Cortex of kidney (tissue), 1 donor: ENCODE measurements around the gene SAV1.
"Not testable (repeated sequence)": the region's sequence is repeated elsewhere in the genome, so short reads cannot be mapped to it uniquely, and the experiment has no call there.

Experiments used
- DNase-seq: peaks from one replicate; lab custom pipeline; 2025; lab: John Stamatoyannopoulos, UW

SAV1 gene

GRCh38 chr14:50667996-50668825 is at the start of gene SAV1:
Gene SAV1, minus strand, starts transcription at chr14:50668306. Its CDS starts 339 bp downstream, at chr14:50667967.
- DNase-seq, result peak; percentile 67

DNA sequence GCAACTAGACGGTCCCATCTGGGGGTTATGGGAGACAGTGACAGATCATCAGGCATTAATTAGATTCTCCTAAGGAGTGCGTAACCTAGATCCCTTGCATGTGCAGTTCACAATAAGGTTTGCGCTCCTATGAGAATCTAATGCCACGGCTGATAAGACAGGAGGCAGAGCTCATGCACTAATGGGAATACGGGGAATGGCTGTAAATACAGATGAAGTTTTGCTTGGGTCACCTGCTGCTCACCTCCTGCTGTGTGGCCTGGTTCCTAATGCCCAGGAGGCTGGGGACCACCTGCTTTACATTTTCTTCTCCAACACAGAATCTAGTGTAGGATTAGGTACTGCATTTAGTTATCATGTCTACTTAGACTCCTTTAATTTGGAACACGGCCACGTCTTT is 49.7 kb upstream of the SAV1 start:
- no peak for DNase-seq

- DNase-seq, result no peak
These were observed 46.5 kb upstream of the SAV1 start for GRCh38 chr14:50714450-50715073.

GRCh38 chr14:50711043-50711442 is 42.9 kb upstream of the SAV1 start:
- DNase-seq, result no peak

DNA sequence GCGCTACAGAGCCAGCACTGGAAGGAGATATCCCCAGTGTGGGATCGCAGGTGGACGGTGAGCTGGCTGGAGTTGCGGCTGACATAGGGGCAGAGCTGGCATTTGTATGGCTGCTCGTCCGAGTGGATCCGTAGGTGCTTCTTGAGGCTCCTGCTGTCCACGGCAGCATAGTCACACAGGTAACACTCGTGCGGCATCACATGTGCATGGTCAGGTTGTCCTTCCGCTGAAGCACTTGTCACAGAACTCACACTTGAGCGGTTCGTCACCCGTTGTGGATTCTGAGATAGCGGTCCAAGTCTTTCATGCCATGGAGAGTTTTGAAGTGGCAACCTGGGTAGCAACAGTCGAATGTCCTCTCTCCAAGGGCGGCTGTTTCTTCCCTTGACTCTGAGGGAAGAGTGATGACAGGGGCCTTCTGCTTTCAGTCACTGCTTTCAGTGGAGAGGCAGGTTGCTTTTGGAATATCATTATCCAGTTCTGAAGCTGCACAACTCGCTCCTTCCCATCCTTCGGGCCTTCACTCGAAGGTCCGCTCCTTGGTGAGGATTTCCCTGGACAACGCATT is 37.0 kb upstream of the SAV1 start:
- no peak for DNase-seq

DNA sequence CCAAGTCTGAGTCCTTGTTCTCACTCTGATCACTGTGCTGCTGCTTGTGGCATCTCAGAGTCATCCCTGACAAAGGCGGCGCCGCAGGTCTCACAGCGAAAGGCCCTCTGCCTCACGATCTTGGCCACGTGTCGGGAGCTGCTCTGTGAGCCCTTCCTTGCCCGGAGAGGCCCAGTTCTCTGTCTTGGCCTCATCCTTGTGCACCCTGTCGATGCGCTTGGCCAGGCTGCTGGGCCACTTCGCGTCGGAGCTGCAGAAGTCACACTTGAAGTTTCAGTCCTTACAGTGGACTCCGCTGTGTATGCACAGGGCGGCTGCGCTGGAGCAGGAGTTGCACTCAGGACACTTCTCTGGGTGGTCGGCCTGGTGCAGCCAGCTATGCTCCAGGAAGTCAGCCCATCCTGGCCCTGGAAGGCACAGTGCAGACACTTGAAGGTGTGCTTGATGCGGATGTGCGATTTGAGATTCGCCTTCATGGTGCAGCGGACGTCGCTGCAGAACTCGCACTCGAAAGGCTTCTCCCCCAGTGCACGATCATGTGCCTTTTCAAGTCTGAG is 36.4 kb upstream of the SAV1 start:
- no peak for DNase-seq

- no peak for DNase-seq
These were observed 29.7 kb upstream of the SAV1 start for GRCh38 chr14:50697659-50698290.

- not testable (repeated sequence) for DNase-seq
These were observed 26.2 kb upstream of the SAV1 start for GRCh38 chr14:50694260-50694659.

GRCh38 chr14:50688875-50689274 is 20.8 kb upstream of the SAV1 start:
- no peak for DNase-seq

- no peak for DNase-seq
These were observed 11.6 kb upstream of the SAV1 start for GRCh38 chr14:50679674-50680073.

- DNase-seq, result no peak
These were observed 10.1 kb upstream of the SAV1 start for GRCh38 chr14:50678163-50678562.

DNA sequence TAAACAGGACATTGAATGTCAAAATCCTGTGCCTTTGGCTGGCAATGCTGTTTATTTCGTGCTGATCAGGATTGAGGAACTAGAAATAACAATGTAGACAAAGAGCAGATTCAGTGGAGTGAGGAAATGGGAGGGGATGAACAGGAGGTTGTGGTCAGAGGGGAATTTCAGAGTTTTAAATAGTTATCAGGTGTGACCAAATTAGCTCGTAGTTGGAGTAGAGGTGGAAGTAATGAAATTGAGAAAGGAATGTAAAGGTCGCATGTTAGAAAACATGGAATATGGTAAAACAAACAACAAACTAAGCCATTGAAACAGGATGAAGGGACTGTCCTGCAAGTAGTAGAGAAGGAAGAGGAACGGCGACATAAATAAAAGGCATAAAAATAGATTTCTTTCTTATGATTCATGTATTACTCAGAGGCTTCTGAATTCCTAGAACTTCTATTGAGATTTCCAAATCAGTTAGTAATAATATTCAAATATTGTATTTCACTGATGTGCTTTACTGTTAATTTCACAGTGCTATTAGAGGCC is 9.5 kb upstream of the SAV1 start:
- no peak for DNase-seq

DNA sequence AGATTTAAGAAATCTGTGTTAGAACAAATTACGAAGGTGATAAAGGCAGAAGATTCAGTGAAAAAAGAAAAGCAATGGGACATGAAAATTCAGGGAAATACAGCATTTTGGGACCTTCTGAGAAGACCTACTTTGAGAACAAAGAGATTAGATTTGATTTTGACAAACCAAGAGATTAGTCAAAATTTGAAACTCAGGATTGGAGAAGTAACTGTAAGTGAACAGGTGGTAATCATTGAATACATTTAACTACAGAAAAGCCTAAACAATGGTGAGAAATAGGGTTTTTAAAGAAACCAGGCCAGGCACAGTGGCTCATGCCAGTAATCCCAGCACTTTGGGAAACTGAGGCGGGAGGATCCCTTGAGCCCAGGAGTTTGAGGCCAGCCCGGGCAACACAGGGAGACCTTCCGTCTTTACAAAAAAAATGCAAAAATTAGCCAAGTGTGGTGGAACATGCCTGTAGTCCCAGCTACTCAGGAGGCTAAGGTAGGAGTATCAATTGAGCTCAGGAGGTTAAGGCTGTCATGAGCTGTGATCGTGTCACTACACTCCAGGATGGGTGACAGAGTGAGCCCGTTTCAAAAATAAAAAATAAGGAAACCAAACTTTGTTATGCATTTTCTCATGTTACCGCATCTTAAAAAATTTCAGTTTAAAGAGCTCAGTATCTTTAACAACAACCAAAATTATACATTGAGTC is 8.9 kb upstream of the SAV1 start:
- DNase-seq, result no peak

DNA sequence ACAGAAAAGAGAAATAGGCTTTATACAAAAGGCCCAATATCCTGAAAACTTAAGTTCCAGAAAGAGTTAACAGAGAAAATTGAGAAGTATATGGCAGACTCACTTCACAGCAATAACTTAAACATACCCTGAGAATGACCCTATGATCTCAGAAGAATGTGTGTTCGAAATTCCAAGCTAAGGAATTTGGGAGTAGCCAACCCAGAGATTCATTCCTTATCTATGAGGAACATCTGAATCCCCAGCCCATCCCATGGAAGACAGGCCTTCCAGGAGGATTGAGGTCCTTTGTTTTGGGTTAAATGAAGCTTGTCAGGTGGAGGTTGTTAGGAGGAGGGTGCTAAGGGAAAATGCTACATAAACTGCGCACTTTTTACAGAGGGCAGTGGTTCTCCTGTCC is 7.5 kb upstream of the SAV1 start:
- no peak for DNase-seq

DNA sequence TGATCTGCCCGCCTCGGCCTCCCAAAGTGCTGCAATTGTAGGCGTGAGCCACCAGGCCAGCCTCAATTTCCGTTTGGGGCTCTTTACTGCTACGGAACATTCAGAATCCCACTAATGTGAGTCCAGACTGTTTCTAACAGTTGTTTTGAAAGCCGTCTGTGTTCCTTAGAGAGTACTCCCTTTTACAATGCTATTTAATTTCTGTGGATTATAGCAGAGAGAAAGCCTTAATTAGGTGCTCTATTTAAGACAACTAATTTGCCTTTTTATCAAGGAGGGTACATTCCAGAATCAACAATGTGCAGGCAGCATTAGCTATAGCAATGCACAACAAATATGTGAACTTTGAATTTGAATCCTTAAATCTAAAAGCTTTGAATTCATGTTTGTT is 2.8 kb upstream of the SAV1 start:
- no peak for DNase-seq

DNA sequence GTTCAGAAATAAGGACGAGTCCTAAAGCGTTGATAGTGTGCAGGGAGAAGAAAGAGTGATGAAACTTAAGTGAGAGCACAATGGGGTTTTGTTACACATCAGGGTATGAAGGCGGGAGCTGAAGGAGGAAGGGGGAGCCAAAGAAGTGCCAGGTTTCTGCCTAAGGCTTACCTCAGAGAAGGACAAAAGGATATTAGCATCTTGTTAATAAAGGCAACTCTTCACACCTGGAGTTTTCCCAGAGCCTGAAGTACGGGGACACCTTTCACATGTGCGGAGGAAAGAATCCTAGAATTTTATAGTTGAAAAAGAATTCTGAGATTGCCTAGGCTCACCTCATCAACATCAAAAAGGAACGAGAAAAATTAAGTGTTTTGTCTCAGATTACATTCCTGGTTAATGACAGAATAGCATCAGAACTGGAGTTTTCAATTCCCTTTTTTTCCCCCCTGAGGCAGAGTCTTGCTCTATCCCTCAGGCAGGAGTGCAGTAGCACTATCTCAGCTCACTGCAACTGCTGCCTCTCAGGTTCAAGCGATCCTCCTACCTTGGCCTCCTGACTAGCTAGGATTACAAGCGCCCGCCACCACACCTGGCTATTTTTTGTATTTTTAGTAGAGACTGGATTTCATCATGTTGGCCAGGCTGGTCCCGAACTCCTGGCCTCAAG is 2.2 kb upstream of the SAV1 start:
- no peak for DNase-seq

GRCh38 chr14:50669441-50669986 is 1.4 kb upstream of the SAV1 start:
- no peak for DNase-seq

DNA sequence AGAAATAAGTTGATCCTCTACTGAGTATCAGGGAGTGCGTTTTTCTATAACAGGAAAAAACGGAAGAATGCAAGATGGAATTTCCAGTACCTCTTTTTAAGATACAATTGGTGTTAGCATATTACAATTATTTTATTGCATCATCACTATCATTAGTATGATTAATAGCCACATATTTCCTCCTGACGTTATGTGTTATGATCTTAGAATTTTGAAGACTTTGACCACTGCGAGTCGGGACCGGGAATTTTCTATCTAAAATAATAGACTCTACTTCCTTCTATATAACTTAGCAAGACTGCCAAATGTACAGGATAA is 679 bp upstream of the SAV1 start:
- no peak for DNase-seq

DNA sequence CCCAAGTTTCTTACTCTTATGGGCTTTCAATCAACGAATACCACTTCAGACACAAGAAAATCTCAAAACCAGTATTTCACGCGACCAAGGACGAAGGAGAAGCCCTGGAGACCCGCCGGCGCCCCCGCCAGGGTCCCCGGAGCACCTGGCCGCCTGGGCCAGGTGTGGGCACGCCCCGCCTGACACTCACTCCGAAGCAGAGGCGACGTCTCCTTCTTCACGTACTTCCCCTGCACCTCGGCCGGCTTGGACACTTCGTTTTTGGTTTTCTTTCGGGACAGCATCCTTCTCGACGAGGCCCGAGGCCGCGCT is 466 bp downstream of the SAV1 start:
- no peak for DNase-seq

- DNase-seq, result no peak
These were observed 1.1 kb downstream of the SAV1 start for GRCh38 chr14:50666772-50667683.
